HEK293 (cell line): ENCODE data around the gene MCM3AP.

Experiments used
- FEZF1 ChIP-seq: fragments of 450-650 bp; formaldehyde crosslinking; IDR thresholded peaks from 2 replicates; pipeline ENCODE4 v1.5.1; 2016; ENCODE audit warnings: missing biosample characterization, missing genetic modification characterization
- GFI1B ChIP-seq: fragments of 450-650 bp; formaldehyde crosslinking; IDR thresholded peaks from 2 replicates; pipeline ENCODE4 v1.5.1; 2016; ENCODE audit warnings: missing biosample characterization, missing genetic modification characterization
- KLF1 ChIP-seq: fragments of 450-650 bp; formaldehyde crosslinking; IDR thresholded peaks from 2 replicates; pipeline ENCODE4 v1.5.1; 2016; ENCODE audit warnings: missing biosample characterization, missing genetic modification characterization
- OSR2 ChIP-seq: fragments of 450-650 bp; formaldehyde crosslinking; IDR thresholded peaks from 2 replicates; pipeline ENCODE4 v1.5.1; 2016; ENCODE audit warnings: missing biosample characterization, missing genetic modification characterization
- PRDM1 ChIP-seq: fragments of 450-650 bp; formaldehyde crosslinking; IDR thresholded peaks from 2 replicates; pipeline ENCODE4; 2016; ENCODE audit warnings: missing biosample characterization, missing genetic modification characterization
- ZBTB48 ChIP-seq: fragments of 450-650 bp; formaldehyde crosslinking; IDR thresholded peaks from 2 replicates; pipeline ENCODE4 v1.5.1; 2016; ENCODE audit warnings: missing biosample characterization, missing genetic modification characterization
- ZEB2 ChIP-seq: fragments of 450-650 bp; formaldehyde crosslinking; IDR thresholded peaks from 2 replicates; pipeline ENCODE4 v1.5.1; 2016; ENCODE audit warnings: missing biosample characterization, missing genetic modification characterization
- ZNF121 ChIP-seq: fragments of 450-650 bp; formaldehyde crosslinking; IDR thresholded peaks from 2 replicates; pipeline ENCODE4 v1.5.1; 2016; ENCODE audit warnings: missing biosample characterization, missing genetic modification characterization
- ZNF169 ChIP-seq: fragments of 450-650 bp; formaldehyde crosslinking; IDR thresholded peaks from 2 replicates; pipeline ENCODE4 v1.5.1; 2016; ENCODE audit warnings: missing biosample characterization, missing genetic modification characterization
- ZNF211 ChIP-seq: fragments of 450-650 bp; formaldehyde crosslinking; IDR thresholded peaks from 2 replicates; pipeline ENCODE4 v1.5.1; 2016; ENCODE audit warnings: low read depth, missing biosample characterization, missing genetic modification characterization
- ZNF274 ChIP-seq, 2 experiments: fragments of 200-500 bp in 1 of 2; fragments of 450-650 bp in 1 of 2; sonication (Bioruptor generic) in 1 of 2; formaldehyde crosslinking in 1 of 2; IDR thresholded peaks; 2 replicates each; pipeline versions ENCODE4 v1.5.1 to v1.6.1; 2014 to 2016; ENCODE audit warnings: borderline replicate concordance in 1 of 2, inconsistent platforms in 1 of 2, low read length in 1 of 2, missing biosample characterization in 1 of 2, missing genetic modification characterization in 1 of 2
- ZNF324 ChIP-seq: fragments of 450-650 bp; formaldehyde crosslinking; IDR thresholded peaks from 2 replicates; pipeline ENCODE4 v1.5.1; 2016; ENCODE audit warnings: missing biosample characterization, missing genetic modification characterization
- ZNF350 ChIP-seq: fragments of 450-650 bp; formaldehyde crosslinking; IDR thresholded peaks from 2 replicates; pipeline ENCODE4 v1.5.0; 2017; ENCODE audit warnings: missing biosample characterization, mild to moderate bottlenecking, missing genetic modification characterization
- ZNF473 ChIP-seq: fragments of 450-650 bp; formaldehyde crosslinking; IDR thresholded peaks from 2 replicates; pipeline ENCODE4 v1.5.1; 2017; ENCODE audit warnings: missing biosample characterization, missing genetic modification characterization
- ZNF529 ChIP-seq: fragments of 450-650 bp; formaldehyde crosslinking; IDR thresholded peaks from 2 replicates; pipeline ENCODE4 v1.5.1; 2017; ENCODE audit warnings: missing genetic modification characterization, missing biosample characterization; ENCODE audit not compliant: insufficient replicate concordance
- ZNF610 ChIP-seq: fragments of 450-650 bp; formaldehyde crosslinking; IDR thresholded peaks from 2 replicates; pipeline ENCODE4 v1.5.1; 2016; ENCODE audit warnings: missing biosample characterization, missing genetic modification characterization, borderline replicate concordance
- ZNF747 ChIP-seq: fragments of 450-650 bp; formaldehyde crosslinking; IDR thresholded peaks from 2 replicates; pipeline ENCODE4 v1.5.1; 2016; ENCODE audit warnings: missing biosample characterization, missing genetic modification characterization
- ZNF843 ChIP-seq: fragments of 450-650 bp; formaldehyde crosslinking; IDR thresholded peaks from 2 replicates; pipeline ENCODE4 v1.5.1; 2016; ENCODE audit warnings: missing biosample characterization, missing genetic modification characterization
- TF ChIP-seq, protein P1 (sequence below): fragments of 450-650 bp; formaldehyde crosslinking; IDR thresholded peaks from 2 replicates; pipeline ENCODE4 v1.5.1; 2016; ENCODE audit warnings: missing biosample characterization, missing genetic modification characterization
- TF ChIP-seq, protein P2 (sequence below): fragments of 450-650 bp; formaldehyde crosslinking; IDR thresholded peaks from 2 replicates; pipeline ENCODE4 v1.5.1; 2016; ENCODE audit warnings: missing biosample characterization, missing genetic modification characterization
- TF ChIP-seq, protein P3 (sequence below): fragments of 450-650 bp; formaldehyde crosslinking; IDR thresholded peaks from 2 replicates; pipeline ENCODE4 v1.5.1; 2016; ENCODE audit warnings: missing biosample characterization, missing genetic modification characterization
- TF ChIP-seq, protein P4 (sequence below): fragments of 450-650 bp; formaldehyde crosslinking; IDR thresholded peaks from 2 replicates; pipeline ENCODE4 v1.5.1; 2016; ENCODE audit warnings: missing biosample characterization, missing genetic modification characterization, borderline replicate concordance

Gene MCM3AP

DNA sequence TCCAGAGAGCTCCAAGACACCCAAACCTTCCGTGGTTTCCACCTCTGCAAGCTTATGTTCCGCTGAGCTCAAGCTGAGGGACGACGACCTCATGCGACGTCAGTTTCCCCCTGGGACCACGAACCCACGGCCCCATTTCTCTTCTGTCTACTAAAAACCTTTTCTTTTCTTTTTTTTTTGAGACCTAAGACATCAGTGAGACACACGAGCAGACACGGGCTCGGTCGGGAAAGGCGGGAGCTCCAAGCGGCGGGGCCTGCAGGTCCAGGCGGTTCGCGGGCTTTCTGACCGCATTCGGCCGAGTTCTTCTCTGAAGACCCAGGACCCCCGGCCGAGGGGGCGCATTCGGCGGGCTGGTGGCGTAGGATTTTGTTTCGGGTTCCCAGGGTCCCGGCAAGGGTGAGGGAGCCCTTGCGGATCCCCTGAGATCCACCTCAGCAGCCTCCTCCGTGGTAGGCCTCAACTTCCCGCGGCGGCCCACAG lies 37.9 kb upstream of the MCM3AP start (continued):
- TF ChIP-seq ZNF529 (tag by site-specific recombination) = no peak
- TF ChIP-seq, protein P1, sequence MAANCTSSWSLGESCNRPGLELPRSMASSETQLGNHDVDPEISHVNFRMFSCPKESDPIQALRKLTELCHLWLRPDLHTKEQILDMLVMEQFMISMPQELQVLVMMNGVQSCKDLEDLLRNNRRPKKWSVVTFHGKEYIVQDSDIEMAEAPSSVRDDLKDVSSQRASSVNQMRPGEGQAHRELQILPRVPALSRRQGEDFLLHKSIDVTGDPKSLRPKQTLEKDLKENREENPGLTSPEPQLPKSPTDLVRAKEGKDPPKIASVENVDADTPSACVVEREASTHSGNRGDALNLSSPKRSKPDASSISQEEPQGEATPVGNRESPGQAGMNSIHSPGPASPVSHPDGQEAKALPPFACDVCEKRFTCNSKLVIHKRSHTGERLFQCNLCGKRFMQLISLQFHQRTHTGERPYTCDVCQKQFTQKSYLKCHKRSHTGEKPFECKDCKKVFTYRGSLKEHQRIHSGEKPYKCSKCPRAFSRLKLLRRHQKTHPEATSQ (tag by site-specific recombination) = peak; percentile 77; the same call in 1 of the 2 replicates
- TF ChIP-seq OSR2 (tag by site-specific recombination) = no peak
- TF ChIP-seq ZNF350 (tag by site-specific recombination) = no peak
- 0 out of 2 replicates have a peak, but pooled peaks have one; percentile 67 for TF ChIP-seq ZNF324 (tag by site-specific recombination)
- TF ChIP-seq, protein P2, sequence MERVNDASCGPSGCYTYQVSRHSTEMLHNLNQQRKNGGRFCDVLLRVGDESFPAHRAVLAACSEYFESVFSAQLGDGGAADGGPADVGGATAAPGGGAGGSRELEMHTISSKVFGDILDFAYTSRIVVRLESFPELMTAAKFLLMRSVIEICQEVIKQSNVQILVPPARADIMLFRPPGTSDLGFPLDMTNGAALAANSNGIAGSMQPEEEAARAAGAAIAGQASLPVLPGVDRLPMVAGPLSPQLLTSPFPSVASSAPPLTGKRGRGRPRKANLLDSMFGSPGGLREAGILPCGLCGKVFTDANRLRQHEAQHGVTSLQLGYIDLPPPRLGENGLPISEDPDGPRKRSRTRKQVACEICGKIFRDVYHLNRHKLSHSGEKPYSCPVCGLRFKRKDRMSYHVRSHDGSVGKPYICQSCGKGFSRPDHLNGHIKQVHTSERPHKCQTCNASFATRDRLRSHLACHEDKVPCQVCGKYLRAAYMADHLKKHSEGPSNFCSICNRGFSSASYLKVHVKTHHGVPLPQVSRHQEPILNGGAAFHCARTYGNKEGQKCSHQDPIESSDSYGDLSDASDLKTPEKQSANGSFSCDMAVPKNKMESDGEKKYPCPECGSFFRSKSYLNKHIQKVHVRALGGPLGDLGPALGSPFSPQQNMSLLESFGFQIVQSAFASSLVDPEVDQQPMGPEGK = no peak
- TF ChIP-seq, protein P3, sequence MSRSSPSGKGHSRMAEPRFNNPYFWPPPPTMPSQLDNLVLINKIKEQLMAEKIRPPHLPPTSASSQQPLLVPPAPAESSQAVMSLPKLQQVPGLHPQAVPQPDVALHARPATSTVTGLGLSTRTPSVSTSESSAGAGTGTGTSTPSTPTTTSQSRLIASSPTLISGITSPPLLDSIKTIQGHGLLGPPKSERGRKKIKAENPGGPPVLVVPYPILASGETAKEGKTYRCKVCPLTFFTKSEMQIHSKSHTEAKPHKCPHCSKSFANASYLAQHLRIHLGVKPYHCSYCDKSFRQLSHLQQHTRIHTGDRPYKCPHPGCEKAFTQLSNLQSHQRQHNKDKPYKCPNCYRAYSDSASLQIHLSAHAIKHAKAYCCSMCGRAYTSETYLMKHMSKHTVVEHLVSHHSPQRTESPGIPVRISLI (tag by site-specific recombination) = no peak
- no peak for TF ChIP-seq ZNF169 (tag by site-specific recombination)
- TF ChIP-seq PRDM1 (tag by site-specific recombination) = no peak
- TF ChIP-seq ZNF473 = no peak
- peak; percentile 88; the same call in 1 of the 2 replicates for TF ChIP-seq ZBTB48 (tag by site-specific recombination)
- TF ChIP-seq ZNF121 (tag by site-specific recombination) = 0 out of 2 replicates have a peak, but pooled peaks have one; percentile 18
- no peak for TF ChIP-seq KLF1 (tag by site-specific recombination)
- TF ChIP-seq, protein P4, sequence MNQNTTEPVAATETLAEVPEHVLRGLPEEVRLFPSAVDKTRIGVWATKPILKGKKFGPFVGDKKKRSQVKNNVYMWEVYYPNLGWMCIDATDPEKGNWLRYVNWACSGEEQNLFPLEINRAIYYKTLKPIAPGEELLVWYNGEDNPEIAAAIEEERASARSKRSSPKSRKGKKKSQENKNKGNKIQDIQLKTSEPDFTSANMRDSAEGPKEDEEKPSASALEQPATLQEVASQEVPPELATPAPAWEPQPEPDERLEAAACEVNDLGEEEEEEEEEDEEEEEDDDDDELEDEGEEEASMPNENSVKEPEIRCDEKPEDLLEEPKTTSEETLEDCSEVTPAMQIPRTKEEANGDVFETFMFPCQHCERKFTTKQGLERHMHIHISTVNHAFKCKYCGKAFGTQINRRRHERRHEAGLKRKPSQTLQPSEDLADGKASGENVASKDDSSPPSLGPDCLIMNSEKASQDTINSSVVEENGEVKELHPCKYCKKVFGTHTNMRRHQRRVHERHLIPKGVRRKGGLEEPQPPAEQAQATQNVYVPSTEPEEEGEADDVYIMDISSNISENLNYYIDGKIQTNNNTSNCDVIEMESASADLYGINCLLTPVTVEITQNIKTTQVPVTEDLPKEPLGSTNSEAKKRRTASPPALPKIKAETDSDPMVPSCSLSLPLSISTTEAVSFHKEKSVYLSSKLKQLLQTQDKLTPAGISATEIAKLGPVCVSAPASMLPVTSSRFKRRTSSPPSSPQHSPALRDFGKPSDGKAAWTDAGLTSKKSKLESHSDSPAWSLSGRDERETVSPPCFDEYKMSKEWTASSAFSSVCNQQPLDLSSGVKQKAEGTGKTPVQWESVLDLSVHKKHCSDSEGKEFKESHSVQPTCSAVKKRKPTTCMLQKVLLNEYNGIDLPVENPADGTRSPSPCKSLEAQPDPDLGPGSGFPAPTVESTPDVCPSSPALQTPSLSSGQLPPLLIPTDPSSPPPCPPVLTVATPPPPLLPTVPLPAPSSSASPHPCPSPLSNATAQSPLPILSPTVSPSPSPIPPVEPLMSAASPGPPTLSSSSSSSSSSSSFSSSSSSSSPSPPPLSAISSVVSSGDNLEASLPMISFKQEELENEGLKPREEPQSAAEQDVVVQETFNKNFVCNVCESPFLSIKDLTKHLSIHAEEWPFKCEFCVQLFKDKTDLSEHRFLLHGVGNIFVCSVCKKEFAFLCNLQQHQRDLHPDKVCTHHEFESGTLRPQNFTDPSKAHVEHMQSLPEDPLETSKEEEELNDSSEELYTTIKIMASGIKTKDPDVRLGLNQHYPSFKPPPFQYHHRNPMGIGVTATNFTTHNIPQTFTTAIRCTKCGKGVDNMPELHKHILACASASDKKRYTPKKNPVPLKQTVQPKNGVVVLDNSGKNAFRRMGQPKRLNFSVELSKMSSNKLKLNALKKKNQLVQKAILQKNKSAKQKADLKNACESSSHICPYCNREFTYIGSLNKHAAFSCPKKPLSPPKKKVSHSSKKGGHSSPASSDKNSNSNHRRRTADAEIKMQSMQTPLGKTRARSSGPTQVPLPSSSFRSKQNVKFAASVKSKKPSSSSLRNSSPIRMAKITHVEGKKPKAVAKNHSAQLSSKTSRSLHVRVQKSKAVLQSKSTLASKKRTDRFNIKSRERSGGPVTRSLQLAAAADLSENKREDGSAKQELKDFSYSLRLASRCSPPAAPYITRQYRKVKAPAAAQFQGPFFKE (tag by site-specific recombination) = no peak
- no peak for TF ChIP-seq FEZF1
- TF ChIP-seq GFI1B (tag by site-specific recombination) = 0 out of 2 replicates have a peak, but pooled peaks have one; percentile 1
- no peak for TF ChIP-seq ZNF274 (IDR thresholded peaks at IDR 0.05; ENCODE audit: low read length)
- TF ChIP-seq ZNF274 (tag by site-specific recombination; IDR thresholded peaks at IDR 0.05; ENCODE audit: borderline replicate concordance) = no peak
- no peak for TF ChIP-seq ZNF211 (tag by site-specific recombination)
- no peak for TF ChIP-seq ZNF747 (tag by site-specific recombination)
- no peak for TF ChIP-seq ZNF843 (tag by site-specific recombination)
- no peak for TF ChIP-seq ZEB2
- TF ChIP-seq ZNF610 (tag by site-specific recombination) = no peak
- TF ChIP-seq, all 188 proteins: peak for 29
